K562 (cell line): ENCODE measurements around the gene NMBR. TPM values are rescaled to one million over a fixed set of nuclear protein-coding genes. Genes with fewer than 3 reads are reported as not detected.

Source experiments
- ATAC-seq: fragments of 200-7000 bp; cut with Tn5 transposase; 3 replicates; pipeline ENCODE4 v1.9.1; 2020; ENCODE audit warnings: moderate library complexity
- BruUV-seq: library from RNA; stranded (reverse); fragments of 400-500 nt; replicated peaks from 2 replicates; lab custom pipeline; 2021; lab: Mats Ljungman, UMichigan
- CTCF ChIA-PET: fragments of 300-600 bp; formaldehyde crosslinking; extraction: SDS; loops from one replicate; lab custom pipeline; 2021; ENCODE audit warnings: low intra/inter-chr PET ratio; lab: Yijun Ruan, JAX
- POLR2A ChIA-PET: fragments of 300-600, 350-650 bp; sonication (Branson Sonifier 250); formaldehyde crosslinking; extraction: SDS; loops from one replicate; lab custom pipeline; 2021; ENCODE audit warnings: antibody characterized with exemption, inconsistent platforms; lab: Yijun Ruan, JAX
- DNase-seq, 4 experiments: peaks; one replicate each; pipeline versions ENCODE4 v3.0.0 to v3.0.0-alpha.2; 2011 to 2018; ENCODE audit warnings: low spot score in 3 of 4, mixed read lengths in 3 of 4; ENCODE audit errors: extremely low read depth in 1 of 4
- FAIRE-seq: peaks from 2 replicates; lab custom pipeline; 2011; peaks lifted over from hg19 to GRCh38; lab: Jason Lieb, UNC
- H2AFZ ChIP-seq: 2 replicates; pipeline ENCODE4 v1.6.0; 2011; ENCODE audit warnings: low read depth, low read length, control low read depth, inconsistent platforms
- H3K27ac ChIP-seq: fragments of 200-600 bp; 3 replicates; pipeline ENCODE4 v1.8.0; 2011; ENCODE audit warnings: low read depth, mild to moderate bottlenecking, control low read depth, inconsistent platforms, low read length, moderate library complexity, mixed read lengths; ENCODE audit errors: extremely low read depth
- H3K27me3 ChIP-seq, 2 experiments: fragments of 300-600 bp in 1 of 2; 2 replicates in 1 of 2; 3 replicates in 1 of 2; pipeline versions ENCODE4 v1.6.0 to v1.8.0; 2011; ENCODE audit warnings: inconsistent platforms in 2 of 2, low read length in 2 of 2, mild to moderate bottlenecking in 1 of 2, mixed read lengths in 1 of 2, moderate library complexity in 1 of 2; ENCODE audit not compliant: control insufficient read depth in 2 of 2, insufficient read depth in 2 of 2
- H3K36me3 ChIP-seq: fragments of 300-600 bp; 3 replicates; pipeline ENCODE4 v1.8.0; 2011; ENCODE audit warnings: mild to moderate bottlenecking, low read length, inconsistent platforms; ENCODE audit not compliant: control insufficient read depth, insufficient read depth
- H3K4me1 ChIP-seq, 2 experiments: fragments of 200-600 bp in 1 of 2; replicated peaks in 1 of 2; 2 replicates in 1 of 2; 3 replicates in 1 of 2; pipeline versions ENCODE4 v1.5.1 to v1.8.0; 2011; ENCODE audit warnings: inconsistent platforms in 2 of 2, low read length in 2 of 2, mild to moderate bottlenecking in 1 of 2, mixed read lengths in 1 of 2, moderate library complexity in 1 of 2; ENCODE audit not compliant: control insufficient read depth in 2 of 2, insufficient read depth in 2 of 2
- H3K4me2 ChIP-seq: 2 replicates; pipeline ENCODE4 v1.6.1; 2011; ENCODE audit warnings: low read length, control low read depth, inconsistent platforms, mixed read lengths; ENCODE audit not compliant: insufficient read depth
- H3K4me3 ChIP-seq: fragments of 200-600 bp; sonication (generic), shearing (Covaris generic); 2 replicates; pipeline ENCODE4 v1.5.1; 2016; ENCODE audit warnings: control low read depth, inconsistent platforms
- H3K79me2 ChIP-seq: fragments of 200-600 bp; 3 replicates; pipeline ENCODE4 v1.8.0; 2011; ENCODE audit warnings: low read length, inconsistent platforms; ENCODE audit not compliant: control insufficient read depth, insufficient read depth
- H3K9ac ChIP-seq, 2 experiments: 2 replicates each; pipeline versions ENCODE4 v1.6.0 to v1.6.1; 2011; ENCODE audit warnings: low read depth in 2 of 2, low read length in 2 of 2, control low read depth in 1 of 2, inconsistent platforms in 1 of 2, mild to moderate bottlenecking in 1 of 2, mixed read lengths in 1 of 2; ENCODE audit not compliant: insufficient read depth in 1 of 2
- H3K9me1 ChIP-seq: one replicate; pipeline ENCODE4 v1.6.0; 2011; ENCODE audit warnings: inconsistent platforms, mild to moderate bottlenecking, low read length, moderate library complexity; ENCODE audit not compliant: control insufficient read depth, insufficient read depth
- H3K9me3 ChIP-seq: replicated peaks from 2 replicates; pipeline ENCODE4 v1.5.1; 2011; ENCODE audit warnings: low read depth, low read length, inconsistent platforms; ENCODE audit not compliant: control insufficient read depth, insufficient read depth
- H4K20me1 ChIP-seq: replicated peaks from 2 replicates; pipeline ENCODE4 v1.6.1; 2011; ENCODE audit warnings: low read length, inconsistent platforms, mixed read lengths; ENCODE audit not compliant: control insufficient read depth, insufficient read depth
- HIVEP1 ChIP-seq: fragments of 250-450 bp; sonication (Bioruptor Pico); IDR thresholded peaks from 2 replicates; pipeline ENCODE4 v1.4.0; 2020; ENCODE audit warnings: mild to moderate bottlenecking
- MXI1 ChIP-seq: IDR thresholded peaks from 2 replicates; pipeline ENCODE4 v1.6.1; 2011; ENCODE audit warnings: low read depth, mild to moderate bottlenecking, improper control_type of control experiment, low read length
- NCOA6 ChIP-seq: fragments of 450-650 bp; IDR thresholded peaks from 2 replicates; pipeline ENCODE4 v1.6.1; 2017; ENCODE audit warnings: mild to moderate bottlenecking
- POLR3A ChIP-seq: IDR thresholded peaks from 2 replicates; pipeline ENCODE4 v1.6.1; 2011; ENCODE audit warnings: borderline replicate concordance, mild to moderate bottlenecking, moderate library complexity; ENCODE audit not compliant: insufficient read length, insufficient read depth; ENCODE audit errors: extremely low read depth
- TAL1 ChIP-seq: fragments of 450-650 bp; IDR thresholded peaks from 2 replicates; pipeline ENCODE4 v1.6.1; 2016; ENCODE audit warnings: mild to moderate bottlenecking
- ZBTB5 ChIP-seq: fragments of 450-650 bp; IDR thresholded peaks from 2 replicates; pipeline ENCODE4 v1.6.1; 2017; ENCODE audit warnings: antibody characterized with exemption
- ZNF551 ChIP-seq: fragments of 250-450 bp; sonication (Bioruptor Pico); IDR thresholded peaks from 2 replicates; pipeline ENCODE4 v1.5.0; 2021; ENCODE audit warnings: mild to moderate bottlenecking, moderate library complexity
- WGBS: fragments of 100-300 bp; shearing (Covaris generic); methylation state at CpG from one replicate; pipeline ENCODE4 v1.1.6; 2016; ENCODE audit warnings: low coverage, mixed read lengths; ENCODE audit not compliant: insufficient coverage; ENCODE audit errors: missing lambda C conversion rate; 5-methylcytosine and 5-hydroxymethylcytosine counted together
- in situ Hi-C: fragments of 300-500 bp; cut with MboI; formaldehyde crosslinking; loops from 4 replicates; pipeline ENCODE4 v1.15.0; 2018; ENCODE audit warnings: inconsistent platforms, mixed read lengths
- intact Hi-C: fragments of 100-400 bp; cut with micrococcal nuclease; formaldehyde crosslinking; loops from 2 replicates; pipeline ENCODE4 v1.14.2; 2022
- polyA plus RNA-seq, 8 experiments: library from polyadenylated mRNA; depleted of rRNA in 4 of 8; stranded (reverse) in 5 of 8; unstranded in 3 of 8; fragments of >200 nt; fragmentation: Nextera tagmentation in 2 of 8; fragmentation: Illumina TruSeq in 1 of 8; extraction: Ambion mirVana in 2 of 8; extraction: Trizol in 1 of 8; gene quantifications; 2 replicates each; pipeline versions ENCODE4 v1.2.1 to v1.2.3, GENCODE V29; 2011 to 2014; ENCODE audit warnings: inconsistent platforms in 1 of 8, missing spikeins in 1 of 8
- total RNA-seq, 7 experiments: library from RNA; depleted of rRNA in 6 of 7; stranded (reverse); fragments of >200 nt in 6 of 7; fragmentation: Illumina TruSeq in 2 of 7; extraction: Trizol in 2 of 7; gene quantifications; 2 replicates each; pipeline versions ENCODE4 v1.2.1 to v1.2.3, GENCODE V29; 2011 to 2021; ENCODE audit warnings: low replicate concordance in 1 of 7

The NMBR gene
- total and polyA plus RNA-seq, 9 of the 15 experiments (the other 6 are each of a cell fraction or from before 2014, with no cell fraction given) = not detected

DNA sequence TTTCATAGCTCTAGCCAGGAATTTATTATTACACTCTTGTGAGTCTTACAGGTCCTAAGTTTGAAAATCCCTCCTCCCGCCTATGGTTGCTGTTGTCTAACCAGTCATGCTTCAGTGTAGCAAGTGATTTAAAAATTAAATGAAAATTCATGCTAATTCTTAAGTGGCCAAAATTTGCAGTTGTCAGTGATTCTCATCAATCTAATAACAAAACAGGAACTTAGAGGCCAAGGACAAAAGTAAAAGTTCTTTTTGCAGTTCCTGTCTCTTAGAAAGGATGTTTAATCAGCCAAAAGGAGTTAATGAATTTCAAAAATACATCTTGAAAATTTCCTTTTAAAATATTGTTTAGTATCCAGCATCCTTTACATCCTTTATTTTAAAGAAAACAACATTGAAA is 36.4 kb upstream of the NMBR start:
- ATAC-seq = no peak
- no peak overlapping the region for H3K4me3 ChIP-seq
- H3K4me1 ChIP-seq = no peaks in the 10 kb centered on the region; a peak in 1 of 5 replicates
- H3K27ac ChIP-seq = no peak overlapping the region
- TF ChIP-seq POLR3A = no peak
- TF ChIP-seq ZBTB5 = no peak
- no peak for TF ChIP-seq NCOA6
- TF ChIP-seq HIVEP1 = no peak
- no peak for TF ChIP-seq TAL1
- TF ChIP-seq, all 486 proteins: peak for 0
- H2AFZ ChIP-seq = no peak overlapping the region
- FAIRE-seq (no peak), DNase-seq (no peak)
- no peak overlapping the region for H3K9ac ChIP-seq
- peaks cover 4% of the 10 kb centered on the region; the same call in 1 of the 3 replicates for H3K36me3 ChIP-seq
- ChIA-PET CTCF (no interaction called here), POLR2A (no interaction called here)
- H3K79me2 ChIP-seq = no peaks in the 10 kb centered on the region
- H3K9me3 ChIP-seq = no peaks in the 10 kb centered on the region
- H4K20me1 ChIP-seq = no peaks in the 10 kb centered on the region
- no TSS peak for BruUV-seq
- H3K4me2 ChIP-seq = no peak overlapping the region
- in situ Hi-C loops (no loop called here), intact Hi-C loops (no loop called here)
- no peaks in the 10 kb centered on the region for H3K9me1 ChIP-seq
- H3K27me3 ChIP-seq = no peaks in the 10 kb centered on the region
- WGBS = 100% methylated on average over 1 of the region's 1 CpG

DNA sequence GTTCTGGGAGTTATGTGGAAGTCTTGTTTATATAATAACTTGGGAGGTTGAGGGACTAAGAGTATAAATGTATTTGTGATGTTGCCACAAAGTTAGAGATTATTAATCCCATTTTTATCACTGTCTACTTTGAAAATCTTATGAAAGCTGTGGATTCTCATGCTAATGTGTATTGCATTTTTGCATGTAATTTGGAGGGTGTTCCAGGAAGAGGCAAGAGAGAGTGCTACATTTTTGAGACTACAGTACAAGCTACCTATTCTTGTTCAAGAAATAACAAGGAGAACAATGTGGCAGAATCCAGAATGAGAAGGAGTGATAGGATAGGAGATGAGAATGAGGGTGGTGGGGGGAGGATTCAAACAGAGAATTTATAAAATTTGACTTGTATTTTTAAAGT is 35.1 kb upstream of the NMBR start:
- Histone ChIP-seq H3K27ac (no peak overlapping the region), H2AFZ (no peak overlapping the region), H3K4me3 (no peak overlapping the region), H3K9me3 (no peaks in the 10 kb centered on the region), H3K4me1 (no peaks in the 10 kb centered on the region; a peak in 1 of 5 replicates), H3K9ac (no peak overlapping the region), H3K36me3 (peaks cover 4% of the 10 kb centered on the region; the same call in 1 of the 3 replicates), H3K9me1 (no peaks in the 10 kb centered on the region), H3K79me2 (no peaks in the 10 kb centered on the region), H4K20me1 (no peaks in the 10 kb centered on the region), H3K4me2 (no peak overlapping the region), H3K27me3 (no peaks in the 10 kb centered on the region)
- ChIA-PET POLR2A (no interaction called here), CTCF (no interaction called here)
- no peak for ATAC-seq
- in situ Hi-C loops = no loop called here
- no peak for DNase-seq
- no peak for FAIRE-seq
- intact Hi-C loops = no loop called here
- TF ChIP-seq ZNF551 (CRISPR knock-in tag) (no peak), MXI1 (no peak)
- no TSS peak for BruUV-seq
